Activated T-helper 1 cell treated with anti-CD3 and anti-CD28 coated beads, Interleukin-12 subunit alpha, Interleukin-12 subunit beta, Interleukin-2, Interleukin-4 antibody, amounts not matched to agents 30 ng/mL and 10 ng/mL and 1 ng/mL, durations not matched to agents 14 hours and 24 hours and 36 hours (primary cell): ENCODE measurements around the gene LZTS3. TPM values are rescaled to one million over a fixed set of nuclear protein-coding genes. Genes with fewer than 3 reads are reported as not detected.
"Not testable (repeated sequence)": the region's sequence is repeated elsewhere in the genome, so short reads cannot be mapped to it uniquely, and the experiment has no call there.

Experiments used
- DNase-seq: peaks from one replicate; pipeline ENCODE4 v3.0.0; 2021; ENCODE audit warnings: low spot score
- H3K27ac Mint-ChIP-seq: one replicate; pipeline ENCODE4 v1.8.0; 2021; ENCODE audit warnings: mild to moderate bottlenecking, mixed read lengths
- H3K27me3 Mint-ChIP-seq: one replicate; pipeline ENCODE4 v1.8.0; 2022; ENCODE audit warnings: mild to moderate bottlenecking, moderate library complexity, mixed read lengths; ENCODE audit not compliant: insufficient read depth
- H3K36me3 Mint-ChIP-seq: one replicate; pipeline ENCODE4 v1.8.0; 2021; ENCODE audit warnings: low read depth, mixed read lengths
- H3K4me1 Mint-ChIP-seq: one replicate; pipeline ENCODE4 v1.8.0; 2021; ENCODE audit warnings: low read depth, mixed read lengths
- H3K4me3 Mint-ChIP-seq: one replicate; pipeline ENCODE4 v1.8.0; 2021; ENCODE audit warnings: mild to moderate bottlenecking, moderate library complexity, mixed read lengths
- H3K9me3 Mint-ChIP-seq: one replicate; pipeline ENCODE4 v1.8.0; 2021; ENCODE audit warnings: mixed read lengths
- intact Hi-C: fragments of 100-400 bp; cut with micrococcal nuclease; formaldehyde crosslinking; loops from one replicate; pipeline ENCODE4 v1.15.1; 2024
- total RNA-seq: library from RNA; stranded (reverse); gene quantifications from 2 replicates; pipeline ENCODE4 v1.2.3, GENCODE V29; 2022

Gene LZTS3
- total RNA-seq = 0.54 and 0.78 TPM in 2 replicates

- H3K27ac Mint-ChIP-seq = no peak within 1 kb of the TSS
- intact Hi-C loops = loop anchor here (1.0 kb wide), 4 partner anchors 14 to 235 kb away; partner anchors contain the start of genes DDRGK1, FASTKD5, ITPA and UBOX5
- H3K36me3 Mint-ChIP-seq = peaks cover 5% of the 10 kb centered on the region
- peak; percentile 77 for DNase-seq
- no peaks in the 10 kb centered on the region for H3K9me3 Mint-ChIP-seq
- peaks cover 50% of the 10 kb centered on the region for H3K27me3 Mint-ChIP-seq
- H3K4me1 Mint-ChIP-seq = peaks cover 12% of the 10 kb centered on the region
- peak within 1 kb of the TSS; percentile 85 for H3K4me3 Mint-ChIP-seq
Measured at GRCh38 chr20:3172933-3173609, at the start of gene LZTS3. Gene LZTS3 (minus strand): TSS chr20:3173549. CDS start chr20:3167163, 6,386 bp downstream.

GRCh38 chr20:3221398-3222226, 48.3 kb upstream of the LZTS3 start:
- no peak overlapping the region for H3K27ac Mint-ChIP-seq
- peaks cover 9% of the 10 kb centered on the region for H3K4me1 Mint-ChIP-seq
- no peak overlapping the region for H3K4me3 Mint-ChIP-seq
- DNase-seq = no peak
- no peaks in the 10 kb centered on the region for H3K27me3 Mint-ChIP-seq
- intact Hi-C loops = no loop called here
- peaks cover 16% of the 10 kb centered on the region for H3K36me3 Mint-ChIP-seq
- no peaks in the 10 kb centered on the region for H3K9me3 Mint-ChIP-seq

GRCh38 chr20:3218307-3218988, 45.1 kb upstream of the LZTS3 start:
- H3K4me1 Mint-ChIP-seq = peaks cover 6% of the 10 kb centered on the region
- H3K4me3 Mint-ChIP-seq = no peak overlapping the region
- no peaks in the 10 kb centered on the region for H3K27me3 Mint-ChIP-seq
- intact Hi-C loops = loop anchor here (1.0 kb wide), 2 partner anchors 58 to 98 kb away; no protein-coding TSS in a partner anchor
- peaks cover 21% of the 10 kb centered on the region for H3K36me3 Mint-ChIP-seq
- H3K27ac Mint-ChIP-seq = no peak overlapping the region
- H3K9me3 Mint-ChIP-seq = no peaks in the 10 kb centered on the region
- peak; percentile 63 for DNase-seq

GRCh38 chr20:3215359-3215917, 42.1 kb upstream of the LZTS3 start:
- DNase-seq, H3K27ac Mint-ChIP-seq, intact Hi-C loops, H3K4me3 Mint-ChIP-seq, H3K9me3 Mint-ChIP-seq, H3K4me1 Mint-ChIP-seq, H3K27me3 Mint-ChIP-seq: not testable (repeated sequence)
- H3K36me3 Mint-ChIP-seq = peaks cover 16% of the 10 kb centered on the region

- intact Hi-C loops = no loop called here
- Mint-ChIP-seq H3K4me3 (no peak overlapping the region), H3K27ac (no peak overlapping the region), H3K4me1 (peaks cover 8% of the 10 kb centered on the region), H3K9me3 (no peaks in the 10 kb centered on the region), H3K36me3 (peaks cover 19% of the 10 kb centered on the region), H3K27me3 (no peaks in the 10 kb centered on the region)
- DNase-seq = no peak
Measured at GRCh38 chr20:3213226-3213625, 39.9 kb upstream of the LZTS3 start.

- Mint-ChIP-seq H3K9me3 (no peaks in the 10 kb centered on the region), H3K27me3 (no peaks in the 10 kb centered on the region), H3K4me1 (peaks cover 8% of the 10 kb centered on the region), H3K4me3 (peak overlapping the region; percentile 97), H3K36me3 (peaks cover 19% of the 10 kb centered on the region), H3K27ac (peak overlapping the region; percentile 8)
- intact Hi-C loops = no loop called here
- no peak for DNase-seq
Measured at GRCh38 chr20:3210346-3210745, 37.0 kb upstream of the LZTS3 start.

GRCh38 chr20:3209946-3210317, 36.6 kb upstream of the LZTS3 start:
- no peaks in the 10 kb centered on the region for H3K27me3 Mint-ChIP-seq
- intact Hi-C loops = loop anchor here (1.0 to 10.0 kb wide), 4 partner anchors 37 to 335 kb away; partner anchors contain the start of genes ATRN, FASTKD5, LZTS3 and PTPRA
- H3K9me3 Mint-ChIP-seq = no peaks in the 10 kb centered on the region
- peak overlapping the region; percentile 97 for H3K4me3 Mint-ChIP-seq
- peak overlapping the region; percentile 93 for H3K27ac Mint-ChIP-seq
- H3K36me3 Mint-ChIP-seq = peaks cover 19% of the 10 kb centered on the region
- DNase-seq = no peak
- H3K4me1 Mint-ChIP-seq = peaks cover 8% of the 10 kb centered on the region

GRCh38 chr20:3209257-3209945, 36.1 kb upstream of the LZTS3 start, which contains the start of gene ITPA:
Gene ITPA (plus strand): TSS chr20:3209498. CDS start chr20:3209552, 54 bp downstream.
- H3K36me3 Mint-ChIP-seq = peaks cover 19% of the 10 kb centered on the region

GRCh38 chr20:3208786-3209256, 35.5 kb upstream of the LZTS3 start:
- H3K36me3 Mint-ChIP-seq = peaks cover 16% of the 10 kb centered on the region
- peak overlapping the region; percentile 93 for H3K27ac Mint-ChIP-seq
- H3K4me3 Mint-ChIP-seq = peak overlapping the region; percentile 97
- no peaks in the 10 kb centered on the region for H3K9me3 Mint-ChIP-seq
- H3K4me1 Mint-ChIP-seq = peaks cover 14% of the 10 kb centered on the region
- intact Hi-C loops = loop anchor here (1.0 to 10.0 kb wide), 4 partner anchors 36 to 334 kb away; partner anchors contain the start of genes ATRN, FASTKD5, LZTS3 and PTPRA
- no peaks in the 10 kb centered on the region for H3K27me3 Mint-ChIP-seq
- no peak for DNase-seq

More at GRCh38 chr20:3209257-3209945, 36.1 kb upstream of the LZTS3 start, which contains the start of gene ITPA:
- peaks cover 12% of the 10 kb centered on the region for H3K4me1 Mint-ChIP-seq
- H3K4me3 Mint-ChIP-seq = peak within 1 kb of the TSS; percentile 97
- H3K27me3 Mint-ChIP-seq = no peaks in the 10 kb centered on the region
- intact Hi-C loops = loop anchor here (1.0 to 10.0 kb wide), 4 partner anchors 36 to 335 kb away; partner anchors contain the start of genes ATRN, FASTKD5, LZTS3 and PTPRA
- no peaks in the 10 kb centered on the region for H3K9me3 Mint-ChIP-seq
- DNase-seq = peak; percentile 58
- peak within 1 kb of the TSS; percentile 93 for H3K27ac Mint-ChIP-seq

GRCh38 chr20:3204124-3204794, 30.9 kb upstream of the LZTS3 start, which contains the start of gene DDRGK1:
Gene DDRGK1 (minus strand): TSS chr20:3204682. CDS start chr20:3204627, 55 bp downstream.
- Mint-ChIP-seq H3K36me3 (peaks cover 20% of the 10 kb centered on the region), H3K4me1 (peaks cover 23% of the 10 kb centered on the region), H3K27ac (peak within 1 kb of the TSS; percentile 97), H3K4me3 (peak within 1 kb of the TSS; percentile 96), H3K27me3 (no peaks in the 10 kb centered on the region), H3K9me3 (no peaks in the 10 kb centered on the region)
- intact Hi-C loops = loop anchor here (1.0 to 10.0 kb wide), 6 partner anchors 31 to 563 kb away; partner anchors contain the start of genes ADISSP, ATRN, FASTKD5 and LZTS3
- peak; percentile 86 for DNase-seq
